NK-92 (cell line): ENCODE data around the gene RGS18.
"Not testable (repeated sequence)": the region's sequence is repeated elsewhere in the genome, so short reads cannot be mapped to it uniquely, and the experiment has no call there.

ENCODE experiments used
- DNase-seq: peaks from one replicate; lab custom pipeline; 2025; ENCODE audit not compliant: unreplicated experiment; lab: John Stamatoyannopoulos, UW

RGS18 gene

DNA sequence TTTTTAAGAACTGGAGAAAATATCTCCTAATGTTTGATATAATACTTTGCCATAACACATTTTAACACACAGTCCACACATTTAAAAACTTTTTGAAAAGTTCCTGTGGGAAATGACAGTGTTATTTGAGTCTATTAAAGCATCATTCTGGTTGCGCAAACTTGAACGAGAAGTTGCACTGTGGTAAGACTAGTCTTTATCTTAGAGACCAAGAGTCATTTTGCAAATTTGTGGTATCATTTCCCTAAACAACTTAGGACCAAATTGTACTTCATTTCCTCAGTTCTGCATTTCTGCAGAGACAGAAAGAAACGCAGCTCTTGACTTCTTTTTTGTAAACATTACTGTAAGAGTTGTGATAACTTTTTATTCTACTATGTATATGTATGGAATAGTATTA is at the start of gene RGS18:
Gene RGS18, plus strand, starts transcription at position 282 of the 400 bp plus-strand sequence. CDS start 176 bp downstream, outside the sequence.
- no peak for DNase-seq

DNA sequence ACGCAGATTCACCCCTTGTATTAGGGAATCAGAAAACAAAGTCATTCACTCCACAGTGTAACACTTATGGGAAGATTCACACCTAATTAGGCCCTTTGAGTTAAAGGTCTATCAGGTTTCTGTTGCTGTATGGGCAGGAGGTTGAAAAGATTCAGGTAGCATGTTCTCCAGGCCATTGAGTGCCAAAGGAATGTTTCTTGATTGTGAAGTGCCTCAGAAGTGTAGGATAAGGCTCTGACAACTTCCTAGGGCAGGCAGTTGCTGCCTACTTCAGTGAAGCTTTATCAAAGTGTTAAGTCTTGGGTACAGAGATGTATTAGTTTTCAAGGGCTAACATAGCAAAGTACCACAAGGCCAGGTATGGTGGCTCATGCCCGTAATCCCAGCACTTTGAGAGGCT is 48.7 kb upstream of the RGS18 start:
- no peak for DNase-seq

DNA sequence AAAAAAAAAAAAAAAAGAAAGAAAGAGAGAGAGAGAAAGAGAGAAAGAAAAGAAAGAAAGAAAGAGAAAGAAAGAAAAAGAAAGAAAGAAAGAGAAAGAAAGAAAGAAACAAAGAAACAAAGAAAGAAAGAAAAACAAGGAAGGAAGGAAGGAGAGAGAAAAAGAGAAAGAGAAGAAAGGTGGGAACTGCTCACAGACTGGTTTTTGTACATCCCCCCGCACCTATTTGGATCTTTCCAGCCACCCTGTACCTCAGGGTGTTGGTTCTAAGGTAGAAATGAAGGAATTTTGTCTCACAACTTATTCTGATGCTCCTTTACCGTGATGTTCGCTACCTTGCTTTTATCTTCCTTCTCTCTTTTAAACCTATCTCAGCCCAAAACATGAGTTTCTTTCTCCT is 43.3 kb upstream of the RGS18 start:
- DNase-seq: no peak

DNA sequence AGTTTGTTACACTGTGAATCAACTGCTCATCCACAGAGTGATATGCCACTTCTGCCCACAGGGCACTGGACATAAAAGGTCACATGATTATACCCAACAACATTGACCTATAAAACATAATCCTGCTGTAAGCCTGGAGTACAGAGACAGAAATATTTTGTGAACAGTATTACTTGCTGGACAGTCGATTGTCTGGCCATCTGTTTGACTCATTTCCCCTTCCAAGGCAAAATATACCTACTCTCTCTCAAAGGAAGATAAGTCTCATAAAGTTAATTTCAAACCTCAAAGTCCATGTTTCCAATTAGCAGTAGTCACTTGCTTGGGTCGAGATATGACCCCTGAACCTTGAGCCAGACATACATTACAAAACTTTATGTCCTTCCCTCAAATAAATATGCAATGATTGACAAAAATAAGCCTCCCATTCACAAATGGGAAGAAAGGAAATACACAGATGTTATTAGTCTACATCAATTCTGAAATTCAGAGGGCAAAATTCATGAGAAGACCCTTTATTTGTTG is 39.3 kb upstream of the RGS18 start:
- no peak for DNase-seq

GRCh38 chr1:192119701-192120100 is 38.6 kb upstream of the RGS18 start:
- no peak for DNase-seq

DNA sequence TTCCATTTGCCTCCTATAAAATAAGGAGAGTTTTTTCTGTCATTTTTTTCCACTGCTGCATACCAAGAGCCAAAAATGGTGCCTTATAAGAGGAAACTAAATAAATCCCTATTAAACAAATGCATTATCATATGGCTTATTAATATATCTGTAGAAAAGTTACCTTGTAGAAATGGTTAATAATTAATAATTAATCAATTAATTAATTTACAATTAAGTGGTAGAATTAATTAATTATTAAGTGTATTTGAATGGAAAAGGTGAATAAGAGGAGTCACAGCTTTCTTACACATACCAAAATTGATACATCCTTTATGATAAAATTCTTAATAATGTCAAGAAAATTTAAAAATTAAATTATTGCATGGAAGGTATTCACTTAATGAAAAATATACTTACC is 35.6 kb upstream of the RGS18 start:
- no peak for DNase-seq

GRCh38 chr1:192123212-192123611 is 35.0 kb upstream of the RGS18 start:
- DNase-seq: no peak

GRCh38 chr1:192126030-192126619 is 32.1 kb upstream of the RGS18 start:
- no peak for DNase-seq

GRCh38 chr1:192130175-192130574 is 28.1 kb upstream of the RGS18 start:
- no peak for DNase-seq

DNA sequence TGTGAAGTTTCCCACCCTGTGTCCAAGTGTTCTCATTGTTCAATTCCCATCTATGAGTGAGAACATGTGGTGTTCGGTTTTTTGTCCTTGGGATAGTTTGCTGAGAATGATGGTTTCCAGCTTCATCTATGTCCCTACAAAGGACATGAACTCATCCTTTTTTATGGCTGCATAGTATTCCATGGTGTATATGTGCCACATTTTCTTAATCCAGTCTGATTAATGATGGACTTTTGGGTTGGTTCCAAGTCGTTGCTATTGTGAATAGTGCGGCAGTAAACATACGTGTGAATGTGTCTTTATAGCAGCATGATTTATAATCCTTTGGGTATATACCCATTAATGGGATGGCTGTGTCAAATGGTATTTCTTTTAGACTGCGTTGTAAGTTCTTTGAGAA is 27.4 kb upstream of the RGS18 start:
- DNase-seq: not testable (repeated sequence)

DNA sequence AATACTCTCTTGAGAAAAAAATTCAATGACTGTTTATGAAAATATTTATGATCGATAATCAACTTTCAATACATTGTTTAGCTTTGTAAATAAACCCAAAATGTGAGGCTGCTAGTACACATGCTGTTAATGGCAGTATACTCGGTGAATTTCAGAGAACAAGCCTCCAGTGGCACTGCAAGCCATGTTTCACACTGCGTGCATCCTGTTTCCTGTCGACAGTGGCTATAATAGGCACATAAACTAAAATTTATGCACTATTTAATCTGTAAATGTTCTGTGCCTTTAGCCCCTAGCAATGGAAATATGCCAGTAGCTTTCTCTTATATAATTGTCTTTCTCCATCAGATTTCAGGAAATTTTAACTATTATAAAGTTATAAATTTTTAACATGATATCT is 26.3 kb upstream of the RGS18 start:
- DNase-seq: no peak

GRCh38 chr1:192133350-192133926 is 24.8 kb upstream of the RGS18 start:
- DNase-seq: no peak

GRCh38 chr1:192140382-192140781 is 17.9 kb upstream of the RGS18 start:
- DNase-seq: no peak

DNA sequence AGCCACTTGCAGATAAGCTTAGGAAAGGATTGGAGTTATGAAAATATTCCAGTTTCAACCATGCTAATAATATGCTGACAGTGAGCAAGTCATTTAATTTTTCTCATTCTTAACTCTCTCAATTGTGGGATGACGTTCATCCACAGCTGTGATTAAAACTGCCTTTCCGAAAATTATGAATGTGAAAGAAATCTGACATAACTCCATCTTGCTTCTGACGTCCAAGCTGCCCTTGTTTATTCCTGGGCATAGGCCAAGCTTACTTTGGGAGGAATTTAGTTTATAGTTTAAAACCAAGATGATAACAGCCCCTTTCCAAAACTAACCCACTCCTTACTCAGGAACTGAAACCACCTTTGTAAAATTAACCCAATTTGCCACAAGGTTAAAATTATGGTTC is 11.0 kb upstream of the RGS18 start:
- DNase-seq: no peak

GRCh38 chr1:192147696-192148095 is 10.6 kb upstream of the RGS18 start:
- DNase-seq: no peak

GRCh38 chr1:192151176-192151575 is 7.1 kb upstream of the RGS18 start:
- no peak for DNase-seq

GRCh38 chr1:192153276-192153675 is 5.0 kb upstream of the RGS18 start:
- no peak for DNase-seq

DNA sequence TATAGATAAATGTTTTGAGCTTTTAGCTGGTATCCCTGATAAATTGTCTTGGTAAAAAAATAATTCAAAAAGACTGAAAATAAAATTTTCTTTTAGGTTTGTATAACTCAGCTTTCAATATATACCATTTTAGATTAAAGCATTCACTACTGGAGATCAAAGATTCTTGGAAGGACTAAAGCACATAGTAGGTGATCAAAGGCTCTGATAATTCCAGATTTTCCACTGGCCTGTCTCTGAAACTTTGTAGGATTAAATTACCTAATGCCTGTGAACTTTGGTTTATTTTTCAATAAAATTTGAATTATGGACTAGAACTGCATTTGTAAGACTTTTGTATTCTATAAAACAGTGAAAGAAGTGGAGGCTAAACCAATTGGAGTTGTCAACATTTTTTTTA is 1.2 kb upstream of the RGS18 start:
- no peak for DNase-seq

DNA sequence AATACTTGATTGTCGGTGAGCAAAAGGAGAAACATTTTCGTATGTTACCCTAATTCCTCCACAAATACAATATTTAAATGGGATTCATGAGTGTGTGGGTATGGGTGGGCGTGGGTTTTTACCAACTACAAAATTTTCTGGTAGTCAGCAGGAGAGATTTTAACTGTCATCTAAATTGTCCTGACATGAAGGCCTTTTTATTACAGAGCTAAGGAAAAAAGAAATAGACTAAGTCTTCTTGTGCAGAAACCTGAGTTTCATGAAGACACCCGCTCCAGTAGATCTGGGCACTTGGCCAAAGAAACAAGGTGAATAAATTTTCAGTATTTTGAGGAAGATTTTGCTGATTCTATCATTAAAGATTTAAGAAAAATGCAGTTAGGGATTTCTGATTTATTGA is 752 bp downstream of the RGS18 start:
- DNase-seq: no peak

DNA sequence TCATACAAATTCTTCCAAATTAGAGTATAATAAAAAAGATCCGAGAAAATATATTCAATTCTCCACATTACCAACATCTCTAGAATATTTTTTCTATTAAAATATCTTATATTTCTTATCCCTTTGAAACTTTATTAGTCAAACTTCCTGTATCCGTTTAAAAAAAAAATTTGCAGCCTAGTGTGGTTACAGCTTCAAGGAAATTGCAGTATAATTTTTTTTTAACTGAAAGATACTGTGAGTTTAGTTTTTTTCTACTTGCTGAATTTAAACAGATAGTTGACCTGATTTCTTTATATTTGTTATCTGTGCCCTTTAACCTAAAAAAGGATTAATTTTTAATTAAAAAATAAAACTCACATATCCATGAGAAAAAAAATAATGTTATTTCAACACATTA is 1.5 kb downstream of the RGS18 start:
- DNase-seq: no peak

DNA sequence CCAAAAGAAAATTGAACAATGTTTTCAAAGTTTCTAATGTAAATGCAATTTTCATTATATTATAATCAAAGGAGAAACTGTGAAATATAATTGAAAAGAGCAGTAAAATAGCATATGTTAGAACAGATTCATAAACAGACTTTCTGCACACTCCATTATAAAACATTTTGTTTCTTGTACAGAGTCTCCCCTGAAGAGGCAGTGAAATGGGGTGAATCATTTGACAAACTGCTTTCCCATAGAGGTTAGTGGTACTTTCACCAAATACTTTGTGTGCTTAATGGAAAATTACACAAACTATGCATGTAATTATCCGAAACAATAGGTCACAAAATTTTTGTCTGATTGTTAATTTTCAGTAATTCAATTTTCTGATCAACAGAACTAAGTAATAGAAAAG is 1.9 kb downstream of the RGS18 start:
- no peak for DNase-seq

- no peak for DNase-seq
Observed at GRCh38 chr1:192161976-192162375, 3.7 kb downstream of the RGS18 start.

- DNase-seq: no peak
Observed at GRCh38 chr1:192162376-192162775, 4.1 kb downstream of the RGS18 start.
